IMR-90 (cell line): ENCODE measurements around the gene POFUT2. TPM values are rescaled to one million over a fixed set of nuclear protein-coding genes. Genes with fewer than 3 reads are reported as not detected.

Experiments used
- ATAC-seq: fragments of 200-7000 bp; cut with Tn5 transposase; 2 replicates; pipeline ENCODE4 v1.9.1; 2020; ENCODE audit warnings: low read depth, mild to moderate bottlenecking, moderate library complexity
- BruUV-seq: library from RNA; stranded (reverse); fragments of 400-500 nt; replicated peaks from 2 replicates; lab custom pipeline; 2021; lab: Mats Ljungman, UMichigan
- CTCF ChIA-PET: fragments of 300-600 bp; formaldehyde crosslinking; extraction: SDS; loops from one replicate; lab custom pipeline; 2021; ENCODE audit warnings: antibody characterized with exemption; lab: Yijun Ruan, JAX
- POLR2A ChIA-PET: fragments of 300-600 bp; sonication (Branson Sonifier 250); formaldehyde crosslinking; loops from one replicate; lab custom pipeline; 2022; ENCODE audit warnings: antibody characterized with exemption; ENCODE audit not compliant: unreplicated experiment; lab: Charles Lee
- DNase-seq: peaks from one replicate; pipeline ENCODE4 v3.0.0; 2013
- H2AFZ ChIP-seq: replicated peaks from 2 replicates; pipeline ENCODE3; 2013; ENCODE audit warnings: low read length, mild to moderate bottlenecking; ENCODE audit not compliant: poor library complexity
- H2AK5ac ChIP-seq: 2 replicates; pipeline ENCODE4 v1.6.1; 2013; ENCODE audit warnings: low read depth, low read length, inconsistent platforms
- H2AK9ac ChIP-seq: replicated peaks from 2 replicates; pipeline ENCODE3; 2013; ENCODE audit warnings: mild to moderate bottlenecking, low read depth, low read length, moderate library complexity; ENCODE audit not compliant: poor library complexity
- H2BK120ac ChIP-seq: 2 replicates; pipeline ENCODE4 v1.6.1; 2013; ENCODE audit warnings: low read depth, low read length, inconsistent platforms
- H2BK15ac ChIP-seq: 3 replicates; pipeline ENCODE4 v1.6.1; 2013; ENCODE audit warnings: low read depth, low read length, inconsistent platforms
- H2BK20ac ChIP-seq: 2 replicates; pipeline ENCODE4 v1.6.1; 2013; ENCODE audit warnings: low read depth, mild to moderate bottlenecking, inconsistent platforms, low read length, moderate library complexity
- H2BK5ac ChIP-seq: 2 replicates; pipeline ENCODE4 v1.6.1; 2013; ENCODE audit warnings: mild to moderate bottlenecking, low read depth, low read length, inconsistent platforms; ENCODE audit not compliant: poor library complexity, severe bottlenecking
- H3K14ac ChIP-seq: replicated peaks from 2 replicates; pipeline ENCODE4 v1.6.1; 2013; ENCODE audit warnings: low read depth, low read length, inconsistent platforms
- H3K18ac ChIP-seq: 2 replicates; pipeline ENCODE4 v1.6.1; 2013; ENCODE audit warnings: low read depth, low read length, control low read depth
- H3K23ac ChIP-seq: 2 replicates; pipeline ENCODE4 v1.6.1; 2013; ENCODE audit warnings: low read depth, low read length, inconsistent platforms
- H3K27ac ChIP-seq: 2 replicates; pipeline ENCODE4 v1.5.1; 2013; ENCODE audit warnings: mild to moderate bottlenecking, control low read depth, low read length; ENCODE audit not compliant: insufficient read depth
- H3K27me3 ChIP-seq: 2 replicates; pipeline ENCODE4 v1.6.1; 2013; ENCODE audit warnings: low read length; ENCODE audit not compliant: control insufficient read depth, insufficient read depth
- H3K36me3 ChIP-seq: 2 replicates; pipeline ENCODE4 v1.6.1; 2013; ENCODE audit warnings: low read length, mixed read lengths; ENCODE audit not compliant: control insufficient read depth, insufficient read depth
- H3K4ac ChIP-seq: 2 replicates; pipeline ENCODE4 v1.6.1; 2013; ENCODE audit warnings: low read depth, low read length, inconsistent platforms
- H3K4me1 ChIP-seq: 2 replicates; pipeline ENCODE4 v1.6.1; 2013; ENCODE audit warnings: low read length, mixed read lengths; ENCODE audit not compliant: control insufficient read depth, insufficient read depth
- H3K4me2 ChIP-seq: 2 replicates; pipeline ENCODE4 v1.6.1; 2013; ENCODE audit warnings: low read depth, mild to moderate bottlenecking, control low read depth, low read length, moderate library complexity
- H3K4me3 ChIP-seq: 2 replicates; pipeline ENCODE4 v1.5.1; 2013; ENCODE audit warnings: low read depth, mild to moderate bottlenecking, control low read depth, low read length, moderate library complexity; ENCODE audit not compliant: insufficient read depth
- H3K56ac ChIP-seq: 2 replicates; pipeline ENCODE4 v1.6.1; 2013; ENCODE audit warnings: low read length, inconsistent platforms; ENCODE audit not compliant: insufficient read depth; ENCODE audit errors: extremely low read depth
- H3K79me1 ChIP-seq, 2 experiments: 2 replicates each; pipeline ENCODE4 v1.6.1; 2013; ENCODE audit warnings: low read length in 2 of 2, inconsistent platforms in 1 of 2, low read depth in 1 of 2
- H3K9ac ChIP-seq: 2 replicates; pipeline ENCODE4 v1.6.1; 2013; ENCODE audit warnings: low read depth, low read length, control low read depth
- H3K9me1 ChIP-seq: 2 replicates; pipeline ENCODE4 v1.6.1; 2013; ENCODE audit warnings: low read length, inconsistent platforms; ENCODE audit not compliant: insufficient read depth
- H3K9me3 ChIP-seq: 2 replicates; pipeline ENCODE4 v1.6.1; 2013; ENCODE audit warnings: low read length; ENCODE audit not compliant: control insufficient read depth, insufficient read depth
- H4K20me1 ChIP-seq: 2 replicates; pipeline ENCODE4 v1.6.1; 2013; ENCODE audit warnings: low read length, inconsistent platforms; ENCODE audit not compliant: insufficient read depth
- H4K5ac ChIP-seq: 2 replicates; pipeline ENCODE4 v1.6.1; 2013; ENCODE audit warnings: mild to moderate bottlenecking, low read depth, low read length, control low read depth
- H4K8ac ChIP-seq, 2 experiments: 2 replicates each; pipeline ENCODE4 v1.6.1; 2013; ENCODE audit warnings: low read depth in 2 of 2, low read length in 2 of 2, control low read depth in 1 of 2, inconsistent platforms in 1 of 2
- H4K91ac ChIP-seq: 2 replicates; pipeline ENCODE4 v1.6.1; 2013; ENCODE audit warnings: low read depth, low read length, inconsistent platforms; ENCODE audit not compliant: insufficient read depth
- BHLHE40 ChIP-seq: fragments of 150-350 bp; IDR thresholded peaks from 2 replicates; pipeline ENCODE4 v1.6.1; 2016; ENCODE audit warnings: mild to moderate bottlenecking, low read depth, low read length
- CEBPB ChIP-seq: IDR thresholded peaks from 2 replicates; pipeline ENCODE4 v1.6.1; 2012; ENCODE audit warnings: low read depth, low read length, improper control_type of control experiment
- CHD1 ChIP-seq: IDR thresholded peaks from 2 replicates; pipeline ENCODE4 v1.6.1; 2012; ENCODE audit warnings: low read depth, low read length, improper control_type of control experiment
- MAFK ChIP-seq: IDR thresholded peaks from 2 replicates; pipeline ENCODE4 v1.6.1; 2012; ENCODE audit warnings: low read depth, low read length, improper control_type of control experiment
- MAZ ChIP-seq: IDR thresholded peaks from 2 replicates; pipeline ENCODE4 v1.6.1; 2012; ENCODE audit warnings: low read depth, mild to moderate bottlenecking, low read length, improper control_type of control experiment, moderate library complexity, borderline replicate concordance
- NFE2L2 ChIP-seq: fragments of 150-350 bp; IDR thresholded peaks from 2 replicates; pipeline ENCODE4 v1.6.1; 2016; ENCODE audit warnings: low read depth, mild to moderate bottlenecking, low read length
- RCOR1 ChIP-seq: IDR thresholded peaks from 2 replicates; pipeline ENCODE4 v1.6.1; 2012; ENCODE audit warnings: mild to moderate bottlenecking, low read length, improper control_type of control experiment; ENCODE audit not compliant: insufficient replicate concordance
- RFX5 ChIP-seq: IDR thresholded peaks from 2 replicates; pipeline ENCODE4 v1.8.0; 2012; ENCODE audit warnings: low read depth, mild to moderate bottlenecking, low read length, moderate library complexity
- SMC3 ChIP-seq: fragments of 150-350 bp; IDR thresholded peaks from 2 replicates; pipeline ENCODE4 v1.6.1; 2016; ENCODE audit warnings: low read depth, mild to moderate bottlenecking, antibody characterized with exemption, low read length, moderate library complexity
- WGBS, 2 experiments: methylation state at CpG; one replicate each; pipeline versions ENCODE4 v1.1.5 to v1.1.7; 2013; ENCODE audit warnings: missing lambda C conversion rate in 2 of 2; ENCODE audit not compliant: insufficient read length in 1 of 2; ENCODE audit errors: extremely low coverage in 2 of 2; 5-methylcytosine and 5-hydroxymethylcytosine counted together
- dilution Hi-C: fragments of 300-500 bp; cut with HindIII; formaldehyde crosslinking; loops from one replicate; pipeline ENCODE4 v1.14.3; 2018; ENCODE audit warnings: low sequenced_read_pairs; ENCODE audit not compliant: unreplicated experiment
- in situ Hi-C: fragments of 300-500 bp; cut with MboI; formaldehyde crosslinking; loops from 3 replicates; pipeline ENCODE4 v1.14.3; 2019; ENCODE audit warnings: low sequenced_read_pairs, inconsistent platforms, mixed read lengths
- intact Hi-C: fragments of 100-400 bp; cut with micrococcal nuclease; formaldehyde crosslinking; loops from 2 replicates; pipeline ENCODE4 v1.10.0; 2022
- polyA plus RNA-seq, 3 experiments: library from polyadenylated mRNA; depleted of rRNA; stranded (reverse); fragments of >200 nt; gene quantifications; 2 replicates each; pipeline ENCODE4 v1.2.3, GENCODE V29; 2012; ENCODE audit warnings: low replicate concordance in 1 of 3
- total RNA-seq: library from RNA; depleted of rRNA; stranded (reverse); fragments of >200 nt; gene quantifications from 2 replicates; pipeline ENCODE4 v1.2.3, GENCODE V29; 2012
- TF ChIP-seq, protein P1 (sequence below): conservative IDR thresholded peaks from 2 replicates; pipeline ENCODE4 v1.5.1; 2012; ENCODE audit warnings: mild to moderate bottlenecking, low read depth, low read length, improper control_type of control experiment

Gene POFUT2
- total and polyA plus RNA-seq, 2 of the 4 experiments (the other 2 are of a cell fraction) = 18.8 to 59.3 TPM

DNA sequence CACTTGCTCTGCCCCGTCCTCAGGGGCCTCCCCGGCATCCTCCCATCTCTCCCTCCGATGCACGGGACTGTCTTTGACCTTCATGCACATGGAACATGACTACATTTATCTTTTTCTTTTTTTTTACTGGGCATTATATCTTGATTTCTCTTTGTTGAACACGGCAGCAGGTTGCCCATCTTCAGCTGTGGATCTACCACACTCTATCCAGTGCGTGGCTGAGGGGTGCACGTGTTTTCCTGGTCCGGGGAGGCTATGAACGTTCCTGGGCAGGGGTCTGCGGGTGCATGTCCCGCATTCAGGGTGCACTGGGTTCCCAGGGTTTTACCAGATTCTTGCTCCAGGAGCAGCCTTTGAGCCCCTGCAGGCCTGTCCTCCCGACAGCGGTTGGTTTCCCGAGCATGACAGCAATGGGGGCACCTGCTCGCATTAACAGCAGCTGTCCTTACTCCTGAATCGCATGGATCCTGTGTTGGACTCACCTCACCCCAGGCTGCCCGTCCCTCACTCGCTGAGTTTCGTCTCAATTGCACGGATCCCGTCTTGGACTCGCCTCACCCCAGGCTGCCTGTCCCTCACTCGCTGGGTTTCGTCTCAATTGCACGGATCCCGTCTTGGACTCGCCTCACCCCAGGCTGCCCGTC is 7.4 kb downstream of the POFUT2 start:
- H2BK5ac ChIP-seq = no peak overlapping the region
- no peak overlapping the region for H3K18ac ChIP-seq
- no peak overlapping the region for H3K4me2 ChIP-seq
- H2AK9ac ChIP-seq = no peak overlapping the region
- TF ChIP-seq CHD1 (no peak), RFX5 (no peak), CEBPB (no peak), SMC3 (no peak), RCOR1 (no peak), BHLHE40 (no peak), MAZ (no peak), MAFK (no peak), NFE2L2 (no peak)
- TF ChIP-seq, protein P1, sequence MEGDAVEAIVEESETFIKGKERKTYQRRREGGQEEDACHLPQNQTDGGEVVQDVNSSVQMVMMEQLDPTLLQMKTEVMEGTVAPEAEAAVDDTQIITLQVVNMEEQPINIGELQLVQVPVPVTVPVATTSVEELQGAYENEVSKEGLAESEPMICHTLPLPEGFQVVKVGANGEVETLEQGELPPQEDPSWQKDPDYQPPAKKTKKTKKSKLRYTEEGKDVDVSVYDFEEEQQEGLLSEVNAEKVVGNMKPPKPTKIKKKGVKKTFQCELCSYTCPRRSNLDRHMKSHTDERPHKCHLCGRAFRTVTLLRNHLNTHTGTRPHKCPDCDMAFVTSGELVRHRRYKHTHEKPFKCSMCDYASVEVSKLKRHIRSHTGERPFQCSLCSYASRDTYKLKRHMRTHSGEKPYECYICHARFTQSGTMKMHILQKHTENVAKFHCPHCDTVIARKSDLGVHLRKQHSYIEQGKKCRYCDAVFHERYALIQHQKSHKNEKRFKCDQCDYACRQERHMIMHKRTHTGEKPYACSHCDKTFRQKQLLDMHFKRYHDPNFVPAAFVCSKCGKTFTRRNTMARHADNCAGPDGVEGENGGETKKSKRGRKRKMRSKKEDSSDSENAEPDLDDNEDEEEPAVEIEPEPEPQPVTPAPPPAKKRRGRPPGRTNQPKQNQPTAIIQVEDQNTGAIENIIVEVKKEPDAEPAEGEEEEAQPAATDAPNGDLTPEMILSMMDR = no peak
- H3K56ac ChIP-seq = no peak overlapping the region
- no peak overlapping the region for H3K4me3 ChIP-seq
- ATAC-seq (no peak), DNase-seq (no peak)
- peaks cover 82% of the 10 kb centered on the region for H4K20me1 ChIP-seq
- ChIA-PET CTCF (no interaction called here), POLR2A (no interaction called here)
- H3K9me3 ChIP-seq = no peaks in the 10 kb centered on the region
- no peak overlapping the region for H3K23ac ChIP-seq
- no peaks in the 10 kb centered on the region for H3K27me3 ChIP-seq
- no peak overlapping the region for H2AFZ ChIP-seq
- intact Hi-C loops (no loop called here), dilution Hi-C loops (no loop called here), in situ Hi-C loops (loop anchor here (10.0 kb wide), 1 partner anchor 135 kb away; no protein-coding TSS in a partner anchor)
- H4K5ac ChIP-seq = no peak overlapping the region
- peaks cover 12 to 86% of the 10 kb centered on the region in 2 experiments; a peak in 3 of 4 replicates for H3K79me1 ChIP-seq
- H3K36me3 ChIP-seq = peaks cover 88% of the 10 kb centered on the region
- no peak overlapping the region for H2BK15ac ChIP-seq
- no peak overlapping the region for H3K14ac ChIP-seq
- no peak overlapping the region for H2AK5ac ChIP-seq
- peaks cover 1% of the 10 kb centered on the region; the same call in 1 of the 2 replicates for H3K4me1 ChIP-seq
- no peak overlapping the region for H3K4ac ChIP-seq
- H3K9me1 ChIP-seq = 0 out of 2 replicates have a peak, but pooled peaks cover 1% of the 10 kb centered on the region
- no peak overlapping the region for H2BK120ac ChIP-seq
- 96% methylated on average over 22 of the region's 28 CpGs; no CpG with 5 or more reads in 1 of the 2 experiments for WGBS, 2 experiments
- H2BK20ac ChIP-seq = no peak overlapping the region
- H4K91ac ChIP-seq = no peak overlapping the region
- no peak overlapping the region for H4K8ac ChIP-seq
- no peak overlapping the region for H3K27ac ChIP-seq
- BruUV-seq = no TSS peak
- no peak overlapping the region for H3K9ac ChIP-seq
